HG02885 (cell line): ENCODE results near the gene MVB12B.

Experiments used
- ATAC-seq: cut with Tn5 transposase; IDR thresholded peaks from one replicate; pipeline ENCODE4 v1.9.1; 2021; ENCODE audit warnings: mild to moderate bottlenecking; ENCODE audit not compliant: unreplicated experiment, poor library complexity

The MVB12B gene

DNA sequence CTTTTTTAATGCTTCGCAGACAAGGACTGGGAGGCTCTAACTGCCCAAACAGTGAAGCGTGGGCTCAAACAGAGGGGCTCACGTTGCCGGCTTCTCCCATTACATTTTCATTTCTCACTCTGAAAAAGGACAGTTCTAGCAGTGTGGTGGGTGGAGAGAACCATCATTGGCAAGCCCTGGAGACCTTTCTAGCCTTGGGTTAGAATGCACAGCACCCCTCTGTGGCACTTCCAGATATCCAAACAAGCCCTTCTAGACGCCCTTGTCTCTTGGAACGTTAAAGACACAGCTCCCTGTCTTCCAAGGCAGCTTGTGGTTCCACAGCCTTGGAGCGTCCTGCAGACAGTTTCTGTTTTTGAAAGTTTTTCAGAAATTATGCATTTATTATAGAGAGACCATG, 52.1 kb downstream of the MVB12B start:
- no peak for ATAC-seq

DNA sequence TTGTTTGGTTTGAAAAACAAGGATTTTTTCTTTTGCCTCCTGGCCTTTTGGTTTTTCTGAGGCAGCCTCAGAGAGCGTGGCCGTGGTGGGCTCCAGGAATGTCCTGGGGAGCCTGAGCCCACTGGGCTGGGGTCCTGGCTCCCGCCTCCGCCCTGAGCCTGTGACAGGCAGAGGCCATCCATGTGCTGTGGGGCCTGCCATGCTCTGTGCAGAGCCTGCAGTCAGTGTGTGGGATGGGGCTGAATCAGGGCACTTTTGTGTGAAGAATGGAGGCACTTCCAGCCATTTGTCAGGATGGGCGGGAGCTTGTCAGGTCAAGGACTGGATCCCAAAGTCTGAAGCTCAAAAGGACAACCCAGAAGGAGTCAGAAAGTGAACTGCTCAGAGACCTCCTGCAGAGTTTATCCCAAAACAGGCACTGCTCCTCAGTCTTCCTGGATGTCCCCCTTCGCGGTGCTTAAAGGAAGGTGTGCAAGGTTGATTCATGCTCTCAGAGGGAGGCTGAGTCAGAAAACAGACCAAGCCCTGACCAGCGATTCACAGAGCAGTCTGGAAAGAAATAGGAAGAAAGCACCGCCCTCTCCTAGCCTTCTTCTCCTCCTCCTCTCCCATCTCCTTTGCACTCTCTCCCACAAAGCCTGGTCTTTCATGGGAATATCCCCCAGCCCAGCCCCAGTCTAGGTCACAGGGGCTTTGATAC, 53.2 kb downstream of the MVB12B start:
- ATAC-seq: no peak

DNA sequence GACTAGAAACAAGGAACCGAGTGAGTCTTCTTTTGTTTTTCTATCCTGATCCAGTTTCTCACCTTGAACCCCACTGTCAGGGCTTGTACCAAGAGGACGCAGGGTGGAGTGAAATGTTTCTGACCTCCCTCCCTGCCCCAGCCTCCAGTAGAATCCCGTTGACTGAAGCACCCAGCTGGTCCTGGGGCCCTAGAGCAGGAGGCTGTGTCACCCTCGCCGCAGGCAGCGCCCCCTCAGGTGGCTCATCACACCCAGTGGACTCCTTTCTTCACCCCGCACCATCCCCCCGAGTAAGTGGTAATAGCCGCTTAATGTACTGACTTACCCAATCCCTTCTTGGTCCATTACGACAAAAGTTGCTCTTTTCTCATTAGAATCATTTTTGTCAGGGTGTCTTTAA, 53.8 kb downstream of the MVB12B start:
- ATAC-seq: no peak

- ATAC-seq: no peak
These were observed 54.6 kb downstream of the MVB12B start for GRCh38 chr9:126381195-126381594.

DNA sequence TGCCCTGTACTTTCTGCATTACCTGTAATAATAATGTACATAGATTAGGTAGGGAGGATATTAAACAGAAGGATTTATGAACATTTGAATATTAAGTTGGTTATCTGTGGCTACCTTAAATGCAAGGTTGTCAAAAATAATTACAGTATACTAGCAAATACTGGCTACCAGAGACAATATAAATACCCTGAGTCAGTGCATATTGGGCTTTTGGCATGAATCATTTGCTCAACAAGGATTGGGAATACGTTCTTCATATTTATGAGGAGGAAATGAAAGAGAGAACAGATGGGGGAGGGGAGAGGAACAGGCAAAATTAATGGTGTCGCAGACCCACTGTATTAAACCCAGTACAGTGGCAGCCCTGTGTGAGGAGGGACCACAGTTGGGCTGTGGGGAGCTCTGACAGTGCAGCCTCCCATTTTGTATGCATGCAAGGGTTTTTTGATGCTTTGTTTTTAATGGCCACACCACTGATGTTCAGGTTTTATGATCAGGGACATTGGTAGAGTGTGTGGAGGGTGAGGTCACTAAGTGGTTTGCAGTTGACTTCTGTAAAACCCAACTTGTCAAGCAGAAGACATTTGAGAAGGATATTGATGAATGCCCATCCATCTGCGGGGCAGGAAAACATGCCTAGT, 56.9 kb downstream of the MVB12B start:
- ATAC-seq: no peak

- no peak for ATAC-seq
These were observed 58.3 kb downstream of the MVB12B start for GRCh38 chr9:126384926-126385325.

DNA sequence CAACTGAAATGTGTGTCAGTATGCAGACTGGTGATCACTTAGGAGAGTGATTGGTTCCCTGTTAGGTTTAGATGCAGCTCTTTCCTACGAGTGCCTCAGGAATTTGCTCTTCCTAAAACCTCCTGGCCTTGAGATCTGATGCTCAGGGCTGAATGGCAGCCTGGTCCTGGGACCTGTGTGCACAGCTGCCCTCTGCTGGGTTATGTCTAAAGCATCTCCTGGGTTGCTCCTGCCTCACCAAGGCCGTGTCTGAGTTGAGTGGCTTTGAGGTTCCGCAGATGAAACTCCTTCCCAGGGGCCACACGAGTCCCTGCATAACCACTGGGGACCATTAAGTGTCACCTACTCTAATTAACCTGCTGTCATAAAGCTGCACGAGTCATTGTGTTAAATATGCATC, 59.5 kb downstream of the MVB12B start:
- no peak for ATAC-seq

DNA sequence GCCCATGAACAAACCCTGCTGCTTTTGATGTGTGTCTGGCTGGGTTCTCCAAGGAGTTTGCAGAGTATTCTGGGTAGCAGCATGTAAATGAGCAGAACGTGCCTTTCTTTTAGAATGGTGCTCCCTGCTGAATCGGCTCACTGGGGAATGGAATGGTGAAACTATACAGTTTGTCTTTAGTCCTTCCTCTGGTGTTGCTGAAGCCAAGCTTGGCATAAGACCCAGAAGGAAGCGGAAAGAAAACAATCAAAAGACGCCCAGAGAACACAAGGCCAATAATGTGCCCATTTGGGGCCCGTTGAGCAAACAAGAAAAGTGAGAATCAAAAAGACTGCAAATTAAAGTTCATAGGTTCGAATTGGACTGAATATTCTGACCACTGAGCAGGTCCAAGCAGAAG, 60.1 kb downstream of the MVB12B start:
- no peak for ATAC-seq

GRCh38 chr9:126388964-126389708, 62.5 kb downstream of the MVB12B start:
- ATAC-seq: no peak

DNA sequence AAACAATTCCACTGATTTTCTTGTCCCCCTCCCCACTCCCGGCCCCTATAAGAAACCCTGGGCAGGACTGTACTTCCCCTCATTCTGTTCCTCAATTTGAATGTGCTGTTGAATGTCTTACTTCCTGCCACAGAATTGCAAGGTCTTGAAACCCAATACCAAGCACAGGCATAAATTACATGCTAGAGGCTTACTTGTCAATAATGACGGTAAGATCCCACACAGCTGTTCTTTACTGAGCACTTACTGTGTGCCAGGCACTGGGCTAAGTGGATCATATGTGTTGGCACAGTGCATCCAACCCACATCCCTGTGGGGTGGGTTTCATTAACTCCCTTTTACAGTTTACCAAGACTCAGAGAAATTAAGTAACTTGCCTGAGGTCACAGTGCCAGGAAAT, 63.4 kb downstream of the MVB12B start:
- no peak for ATAC-seq

GRCh38 chr9:126390923-126391322, 64.3 kb downstream of the MVB12B start:
- ATAC-seq: no peak

GRCh38 chr9:126391713-126392661, 65.4 kb downstream of the MVB12B start:
- ATAC-seq: no peak

DNA sequence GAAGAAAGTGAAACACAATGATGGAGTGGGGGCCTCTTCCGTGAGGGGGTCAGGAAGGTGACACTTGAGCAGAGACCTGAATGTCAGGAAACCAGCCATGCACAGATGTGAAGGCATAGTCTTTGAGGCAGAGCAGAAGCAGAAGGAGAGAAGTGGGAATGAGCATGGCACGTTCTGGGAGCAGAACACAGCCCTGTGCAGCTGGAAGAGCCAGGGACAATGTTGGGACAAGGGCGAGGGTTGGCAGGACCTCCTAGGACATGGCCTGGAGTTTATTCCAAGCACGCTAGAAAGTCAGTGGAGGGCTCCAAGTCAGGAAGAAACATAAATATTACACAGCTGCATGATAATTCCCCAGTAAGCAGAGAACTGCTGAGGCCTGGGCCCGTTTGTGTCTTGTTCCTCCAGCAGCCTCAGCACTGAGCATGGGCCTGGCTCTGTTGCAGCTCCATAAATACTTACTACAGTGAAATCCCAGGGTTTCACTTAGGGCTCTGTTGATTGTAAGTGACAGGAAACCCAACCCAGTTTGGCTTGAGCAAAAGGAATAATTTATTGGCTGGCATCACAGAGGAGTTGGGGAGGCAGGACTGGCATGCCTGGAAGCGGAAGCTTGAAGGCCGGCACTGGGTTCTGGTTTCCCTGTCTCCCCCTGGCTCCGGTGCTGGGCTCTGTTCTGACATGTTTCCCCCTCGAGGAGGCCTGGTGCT, 66.2 kb downstream of the MVB12B start:
- ATAC-seq: no peak

DNA sequence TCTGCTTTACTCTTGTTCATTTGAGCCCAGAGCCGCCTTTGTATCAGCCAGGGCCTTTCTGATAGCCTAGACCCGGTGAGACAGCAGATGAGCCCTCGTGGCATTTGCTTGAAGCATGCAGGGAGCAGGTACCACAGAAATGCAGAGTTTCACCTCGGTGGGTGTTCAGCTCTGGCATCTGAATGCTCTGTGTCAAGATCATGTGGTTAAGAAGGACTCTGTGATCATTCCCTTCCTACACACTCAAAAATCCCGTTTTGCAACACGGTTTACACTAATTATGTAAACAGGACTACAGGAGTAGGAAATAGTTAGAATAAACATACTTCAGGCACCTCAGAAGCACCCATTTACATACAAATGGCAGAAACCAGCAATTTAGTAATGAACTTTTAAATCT, 67.2 kb downstream of the MVB12B start:
- no peak for ATAC-seq

- ATAC-seq: no peak
These were observed 68.2 kb downstream of the MVB12B start for GRCh38 chr9:126394802-126395201.

DNA sequence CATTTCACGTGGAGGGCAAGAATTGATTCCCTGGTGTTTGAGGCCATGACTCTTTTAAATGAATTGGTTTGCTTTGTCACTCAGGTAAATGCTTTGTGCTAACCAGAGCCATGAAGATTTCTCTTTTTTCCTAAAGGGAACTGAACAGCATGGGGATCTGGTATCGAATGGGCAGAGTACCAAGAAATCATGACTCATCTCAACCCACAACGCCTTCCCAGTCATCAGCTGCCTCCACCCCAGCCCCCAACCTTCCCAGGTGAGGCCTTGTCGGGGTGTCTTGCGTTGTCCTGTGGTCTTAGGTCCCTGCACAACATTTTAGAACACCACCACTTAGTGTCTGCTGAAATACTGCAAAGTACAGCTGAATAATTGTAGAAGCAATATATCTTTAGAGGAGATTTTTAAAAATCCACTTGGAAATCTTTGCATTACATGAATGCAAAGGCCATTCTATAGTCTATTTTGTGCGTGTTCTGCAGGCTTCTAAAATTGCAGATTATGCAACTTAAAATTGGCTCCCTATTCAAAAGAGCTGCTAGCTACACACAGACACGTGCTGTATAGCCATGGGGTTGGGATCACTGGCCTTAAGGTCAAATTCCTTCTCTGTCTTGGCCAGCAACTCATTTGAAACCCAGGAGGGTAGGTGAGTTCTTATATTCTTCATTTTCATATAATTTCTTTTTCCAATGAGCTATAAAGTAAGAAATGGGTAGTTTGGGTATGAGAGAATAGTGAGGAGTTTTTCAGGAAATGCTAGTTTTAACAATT, 69.0 kb downstream of the MVB12B start:
- no peak for ATAC-seq

DNA sequence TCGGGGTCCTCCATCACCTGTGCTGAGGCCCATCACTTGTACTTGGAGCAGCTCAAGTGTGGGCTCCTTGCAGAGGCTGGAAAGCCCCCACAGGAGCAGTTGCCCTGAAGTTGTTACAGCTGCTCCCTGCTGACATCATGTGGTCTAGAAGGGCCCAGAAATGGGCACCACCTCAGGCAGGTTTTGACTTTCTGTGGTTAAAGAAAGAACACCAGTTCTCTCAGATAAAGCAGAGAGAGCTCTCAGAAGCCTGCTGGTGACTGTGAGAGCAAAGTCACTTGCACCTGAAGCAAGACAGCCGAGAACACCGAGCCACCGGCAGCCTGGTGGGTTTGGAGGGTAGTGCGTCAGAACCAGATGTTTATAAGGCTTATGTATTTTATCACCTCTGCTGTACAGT, 70.4 kb downstream of the MVB12B start:
- no peak for ATAC-seq

DNA sequence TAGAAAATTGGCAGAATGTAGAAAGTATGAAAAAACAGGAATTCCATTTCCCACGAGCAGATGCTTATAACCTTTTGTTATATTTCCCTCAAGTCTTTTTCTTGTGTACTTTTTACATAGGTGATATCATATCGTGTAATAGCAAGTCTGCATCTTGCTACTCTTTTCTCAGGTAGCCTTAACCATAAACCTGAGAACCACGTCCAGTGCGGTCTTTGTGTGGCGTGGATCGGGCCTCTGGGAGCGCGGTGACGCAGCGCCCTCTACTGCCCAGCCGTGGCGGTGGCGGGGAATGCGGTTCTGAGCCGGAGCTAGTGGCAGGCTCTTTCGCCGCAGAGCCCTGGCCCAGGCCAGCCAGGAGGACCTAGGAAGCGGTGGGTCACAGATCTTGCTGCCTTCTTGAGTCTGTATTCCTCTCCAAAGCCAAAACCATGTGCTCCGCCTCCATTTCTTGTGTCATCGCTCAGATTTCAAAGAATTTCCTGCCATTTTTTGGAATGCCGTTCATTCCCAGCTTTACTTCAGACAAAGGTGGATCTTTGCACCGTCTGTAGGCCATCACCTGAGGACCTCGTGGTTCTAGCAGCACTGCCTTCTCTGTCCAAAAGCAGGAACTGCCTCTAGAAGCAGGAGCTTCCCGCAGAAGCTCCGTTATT, 71.9 kb downstream of the MVB12B start:
- no peak for ATAC-seq

DNA sequence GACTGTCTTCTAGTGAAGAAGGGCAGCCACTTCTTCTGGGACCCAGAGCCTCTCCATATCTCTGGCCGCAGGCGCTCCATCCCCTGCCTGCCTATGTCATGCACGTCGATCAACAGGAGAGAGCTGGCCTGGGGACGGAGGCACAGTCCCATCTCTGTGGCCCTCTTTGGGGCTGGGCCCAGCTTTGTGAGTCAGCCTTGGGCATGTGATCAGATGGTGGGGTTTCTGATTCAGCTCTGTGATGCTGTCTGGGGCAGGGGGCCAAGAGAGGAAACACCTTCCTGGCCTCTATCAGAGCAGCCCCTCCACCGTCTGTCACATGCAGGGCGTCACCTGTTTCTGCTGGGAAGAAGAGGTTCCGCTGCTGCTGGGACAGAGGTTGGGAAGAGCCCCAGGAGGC, 72.6 kb downstream of the MVB12B start:
- ATAC-seq: no peak
